GM21723 (cell line): ENCODE measurements around the gene MT1E.
"Not testable (repeated sequence)": the region's sequence is repeated elsewhere in the genome, so short reads cannot be mapped to it uniquely, and the experiment has no call there.

Source experiments
- ATAC-seq: cut with Tn5 transposase; IDR thresholded peaks from one replicate; pipeline ENCODE4 v1.9.1; 2021; ENCODE audit warnings: mild to moderate bottlenecking, moderate library complexity; ENCODE audit not compliant: unreplicated experiment

Gene MT1E

GRCh38 chr16:56606476-56607108 is 19.0 kb upstream of the MT1E start:
- no peak for ATAC-seq

- no peak for ATAC-seq
These were observed 18.4 kb upstream of the MT1E start for GRCh38 chr16:56607109-56607618.

- ATAC-seq: no peak
These were observed 17.9 kb upstream of the MT1E start for GRCh38 chr16:56607675-56608042.

GRCh38 chr16:56608043-56608875 is 17.3 kb upstream of the MT1E start, which contains the start of gene MT2A:
Gene MT2A (plus strand): TSS chr16:56608584. CDS start chr16:56608656, 72 bp downstream.
- peak; percentile 85 for ATAC-seq

- no peak for ATAC-seq
These were observed 16.6 kb upstream of the MT1E start for GRCh38 chr16:56608876-56609462.

GRCh38 chr16:56609463-56609921 is 16.1 kb upstream of the MT1E start:
- ATAC-seq: peak; percentile 46

- ATAC-seq: peak; percentile 23
These were observed 15.5 kb upstream of the MT1E start for GRCh38 chr16:56610017-56610608.

GRCh38 chr16:56610609-56611111 is 14.9 kb upstream of the MT1E start:
- no peak for ATAC-seq

- ATAC-seq: no peak
These were observed 14.2 kb upstream of the MT1E start for GRCh38 chr16:56611281-56611833.

- no peak for ATAC-seq
These were observed 11.9 kb upstream of the MT1E start for GRCh38 chr16:56613706-56614105.

GRCh38 chr16:56614549-56614991 is 11.0 kb upstream of the MT1E start:
- ATAC-seq: no peak

GRCh38 chr16:56615353-56615752 is 10.2 kb upstream of the MT1E start:
- no peak for ATAC-seq

GRCh38 chr16:56616608-56617211 is 8.9 kb upstream of the MT1E start:
- ATAC-seq: no peak

GRCh38 chr16:56617212-56618085 is 8.1 kb upstream of the MT1E start:
- no peak for ATAC-seq

- ATAC-seq: no peak
These were observed 7.4 kb upstream of the MT1E start for GRCh38 chr16:56618138-56618537.

GRCh38 chr16:56620339-56620897 is 5.2 kb upstream of the MT1E start:
- ATAC-seq: no peak

- not testable (repeated sequence) for ATAC-seq
These were observed 3.7 kb upstream of the MT1E start for GRCh38 chr16:56621665-56622445.

- not testable (repeated sequence) for ATAC-seq
These were observed 2.4 kb upstream of the MT1E start for GRCh38 chr16:56623184-56623583.
